ENCODE measurements around the gene EOMES. TPM values are rescaled to one million over a fixed set of nuclear protein-coding genes. Genes with fewer than 3 reads are reported as not detected.

The EOMES gene
- total RNA-seq, 2 experiments from 2014 or later, result 2.9 to 3.3 TPM

- Mint-ChIP-seq H3K9me3 (ENCODE audit: insufficient read depth) (no peaks in the 10 kb centered on the region), H3K36me3 (ENCODE audit: low read depth) (peaks cover 3% of the 10 kb centered on the region), H3K27ac (peak overlapping the region; percentile 41), H3K4me3 (peak overlapping the region; percentile 37), H3K27me3 (ENCODE audit: low read depth) (peaks cover 65% of the 10 kb centered on the region), H3K4me1 (ENCODE audit: low read depth) (peaks cover 37% of the 10 kb centered on the region)
- ChIA-PET CTCF (interaction anchor here (0.8 to 6.4 kb wide), 7 partner anchors 7 to 608 kb away, joined by 3 to 63 read pairs (median 3); no protein-coding TSS in a partner anchor), POLR2A (interaction anchor here (1.4 to 1.9 kb wide), 2 partner anchors 573 to 629 kb away, joined by 4 to 12 read pairs; partner anchors contain the start of genes AZI2 and ZCWPW2)
- DNase-seq (no peak), ATAC-seq (no peak)
Measured at GRCh38 chr3:27719314-27720003, 2.7 kb downstream of the EOMES start.

GRCh38 chr3:27718459-27718858, 3.7 kb downstream of the EOMES start:
- Mint-ChIP-seq H3K27me3 (ENCODE audit: low read depth) (peaks cover 65% of the 10 kb centered on the region), H3K4me1 (ENCODE audit: low read depth) (peaks cover 37% of the 10 kb centered on the region), H3K4me3 (peak overlapping the region; percentile 8), H3K27ac (no peak overlapping the region), H3K36me3 (ENCODE audit: low read depth) (peaks cover 3% of the 10 kb centered on the region), H3K9me3 (ENCODE audit: insufficient read depth) (no peaks in the 10 kb centered on the region)
- POLR2A ChIA-PET, result interaction anchor here (1.0 to 1.9 kb wide), 2 partner anchors 13 to 630 kb away, joined by 4 to 12 read pairs; partner anchors contain the start of genes AZI2 and ZCWPW2
- ATAC-seq (no peak), DNase-seq (no peak)
- CTCF ChIA-PET, result interaction anchor here (0.9 to 1.6 kb wide), 5 partner anchors 565 to 617 kb away, joined by 3 to 5 read pairs (median 3); no protein-coding TSS in a partner anchor

- ChIA-PET POLR2A (no interaction called here), CTCF (interaction anchor here (1.6 to 3.2 kb wide), 3 partner anchors 605 to 618 kb away, joined by 4 to 14 read pairs (median 5); no protein-coding TSS in a partner anchor)
- H3K36me3 Mint-ChIP-seq (ENCODE audit: low read depth), result peaks cover 3% of the 10 kb centered on the region
- H3K27ac Mint-ChIP-seq, result no peak overlapping the region
- H3K4me1 Mint-ChIP-seq (ENCODE audit: low read depth), result peaks cover 33% of the 10 kb centered on the region
- H3K4me3 Mint-ChIP-seq, result peak overlapping the region; percentile 0
- no peaks in the 10 kb centered on the region for H3K9me3 Mint-ChIP-seq (ENCODE audit: insufficient read depth)
- peaks cover 64% of the 10 kb centered on the region for H3K27me3 Mint-ChIP-seq (ENCODE audit: low read depth)
- no peak for ATAC-seq
- DNase-seq, result no peak
Measured at GRCh38 chr3:27717200-27717852, 4.8 kb downstream of the EOMES start.

GRCh38 chr3:27716309-27716708, 5.8 kb downstream of the EOMES start:
- no peak overlapping the region for H3K27ac Mint-ChIP-seq
- H3K4me3 Mint-ChIP-seq, result no peak overlapping the region
- peaks cover 66% of the 10 kb centered on the region for H3K27me3 Mint-ChIP-seq (ENCODE audit: low read depth)
- peaks cover 3% of the 10 kb centered on the region for H3K36me3 Mint-ChIP-seq (ENCODE audit: low read depth)
- ChIA-PET CTCF (interaction anchor here (0.9 to 3.2 kb wide), 6 partner anchors 10 to 620 kb away, joined by 3 to 14 read pairs (median 4); no protein-coding TSS in a partner anchor), POLR2A (interaction anchor here (1.2 kb wide), 1 partner anchor 632 kb away, joined by 4 read pairs; the partner anchor contains the start of genes AZI2 and ZCWPW2)
- no peaks in the 10 kb centered on the region for H3K9me3 Mint-ChIP-seq (ENCODE audit: insufficient read depth)
- ATAC-seq (no peak), DNase-seq (no peak)
- peaks cover 34% of the 10 kb centered on the region for H3K4me1 Mint-ChIP-seq (ENCODE audit: low read depth)

GRCh38 chr3:27715863-27716262, 6.3 kb downstream of the EOMES start:
- ATAC-seq (no peak), DNase-seq (no peak)
- no peaks in the 10 kb centered on the region for H3K9me3 Mint-ChIP-seq (ENCODE audit: insufficient read depth)
- POLR2A ChIA-PET, result interaction anchor here (1.2 kb wide), 1 partner anchor 633 kb away, joined by 4 read pairs; the partner anchor contains the start of genes AZI2 and ZCWPW2
- no peak overlapping the region for H3K27ac Mint-ChIP-seq
- peaks cover 3% of the 10 kb centered on the region for H3K36me3 Mint-ChIP-seq (ENCODE audit: low read depth)
- peak overlapping the region; percentile 27 for H3K4me3 Mint-ChIP-seq
- peaks cover 61% of the 10 kb centered on the region for H3K27me3 Mint-ChIP-seq (ENCODE audit: low read depth)
- CTCF ChIA-PET, result interaction anchor here (0.9 to 3.2 kb wide), 6 partner anchors 9 to 620 kb away, joined by 3 to 14 read pairs (median 4); no protein-coding TSS in a partner anchor
- peaks cover 30% of the 10 kb centered on the region for H3K4me1 Mint-ChIP-seq (ENCODE audit: low read depth)

- Mint-ChIP-seq H3K4me3 (peak overlapping the region; percentile 88), H3K36me3 (ENCODE audit: low read depth) (peaks cover 3% of the 10 kb centered on the region), H3K4me1 (ENCODE audit: low read depth) (peaks cover 27% of the 10 kb centered on the region), H3K27me3 (ENCODE audit: low read depth) (peaks cover 57% of the 10 kb centered on the region), H3K27ac (no peak overlapping the region), H3K9me3 (ENCODE audit: insufficient read depth) (no peaks in the 10 kb centered on the region)
- CTCF ChIA-PET, result interaction anchor here (0.6 to 3.2 kb wide), 6 partner anchors 8 to 620 kb away, joined by 3 to 14 read pairs (median 4); no protein-coding TSS in a partner anchor
- POLR2A ChIA-PET, result interaction anchor here (1.2 kb wide), 1 partner anchor 633 kb away, joined by 4 read pairs; the partner anchor contains the start of genes AZI2 and ZCWPW2
- no peak for ATAC-seq
- DNase-seq, result no peak
Measured at GRCh38 chr3:27715454-27715806, 6.7 kb downstream of the EOMES start.

GRCh38 chr3:27714692-27715453, 7.2 kb downstream of the EOMES start:
- Mint-ChIP-seq H3K36me3 (ENCODE audit: low read depth) (no peaks in the 10 kb centered on the region), H3K4me1 (ENCODE audit: low read depth) (peaks cover 27% of the 10 kb centered on the region), H3K9me3 (ENCODE audit: insufficient read depth) (no peaks in the 10 kb centered on the region), H3K27ac (peak overlapping the region; percentile 57), H3K27me3 (ENCODE audit: low read depth) (peaks cover 54% of the 10 kb centered on the region), H3K4me3 (peak overlapping the region; percentile 88)
- CTCF ChIA-PET, result interaction anchor here (0.6 to 3.2 kb wide), 5 partner anchors 8 to 621 kb away, joined by 3 to 14 read pairs (median 4); no protein-coding TSS in a partner anchor
- DNase-seq (peak; percentile 43), ATAC-seq (peak; percentile 25)
- POLR2A ChIA-PET, result interaction anchor here (1.2 kb wide), 1 partner anchor 634 kb away, joined by 4 read pairs; the partner anchor contains the start of genes AZI2 and ZCWPW2

GRCh38 chr3:27714146-27714526, 8.0 kb downstream of the EOMES start:
- no peaks in the 10 kb centered on the region for H3K36me3 Mint-ChIP-seq (ENCODE audit: low read depth)
- H3K27me3 Mint-ChIP-seq (ENCODE audit: low read depth), result peaks cover 50% of the 10 kb centered on the region
- H3K27ac Mint-ChIP-seq, result peak overlapping the region; percentile 57
- DNase-seq (no peak), ATAC-seq (no peak)
- CTCF ChIA-PET, result interaction anchor here (1.8 to 3.7 kb wide), 3 partner anchors 8 to 613 kb away, joined by 6 to 66 read pairs (median 57); partner anchors contain the start of gene EOMES
- POLR2A ChIA-PET, result interaction anchor here (2.5 kb wide), 1 partner anchor 7 kb away, joined by 10 read pairs; the partner anchor contains the start of gene EOMES
- H3K4me1 Mint-ChIP-seq (ENCODE audit: low read depth), result peaks cover 27% of the 10 kb centered on the region
- H3K9me3 Mint-ChIP-seq (ENCODE audit: insufficient read depth), result no peaks in the 10 kb centered on the region
- H3K4me3 Mint-ChIP-seq, result peak overlapping the region; percentile 88

GRCh38 chr3:27713435-27714145, 8.5 kb downstream of the EOMES start:
- DNase-seq (no peak), ATAC-seq (no peak)
- POLR2A ChIA-PET, result interaction anchor here (2.1 to 2.5 kb wide), 2 partner anchors 8 to 635 kb away, joined by 10 to 12 read pairs; partner anchors contain the start of genes AZI2, EOMES and ZCWPW2
- Mint-ChIP-seq H3K27me3 (ENCODE audit: low read depth) (peaks cover 49% of the 10 kb centered on the region), H3K4me1 (ENCODE audit: low read depth) (peaks cover 27% of the 10 kb centered on the region), H3K27ac (peak overlapping the region; percentile 67), H3K9me3 (ENCODE audit: insufficient read depth) (no peaks in the 10 kb centered on the region), H3K4me3 (peak overlapping the region; percentile 88), H3K36me3 (ENCODE audit: low read depth) (no peaks in the 10 kb centered on the region)
- CTCF ChIA-PET, result interaction anchor here (0.8 to 3.7 kb wide), 11 partner anchors 8 to 630 kb away, joined by 3 to 66 read pairs (median 12); partner anchors contain the start of gene EOMES

GRCh38 chr3:27713078-27713423, 9.1 kb downstream of the EOMES start:
- ATAC-seq (no peak), DNase-seq (no peak)
- Mint-ChIP-seq H3K27me3 (ENCODE audit: low read depth) (peaks cover 50% of the 10 kb centered on the region), H3K4me1 (ENCODE audit: low read depth) (peaks cover 27% of the 10 kb centered on the region), H3K4me3 (peak overlapping the region; percentile 88), H3K36me3 (ENCODE audit: low read depth) (no peaks in the 10 kb centered on the region), H3K9me3 (ENCODE audit: insufficient read depth) (no peaks in the 10 kb centered on the region), H3K27ac (peak overlapping the region; percentile 68)
- ChIA-PET POLR2A (interaction anchor here (2.1 to 2.5 kb wide), 2 partner anchors 8 to 636 kb away, joined by 10 to 12 read pairs; partner anchors contain the start of genes AZI2, EOMES and ZCWPW2), CTCF (interaction anchor here (0.7 to 3.7 kb wide), 17 partner anchors 9 to 631 kb away, joined by 3 to 66 read pairs (median 12); partner anchors contain the start of gene EOMES)

All from activated CD8-positive, alpha-beta T cell treated with anti-CD3 and anti-CD28 coated beads, Interleukin-2, amount 10 ng/mL, durations not matched to agents 7 days and 5 days (primary cell).